ENCODE data around the gene GRK2. TPM values are rescaled to one million over a fixed set of nuclear protein-coding genes. Genes with fewer than 3 reads are reported as not detected.
"Not testable (repeated sequence)": the region's sequence is repeated elsewhere in the genome, so short reads cannot be mapped to it uniquely, and the experiment has no call there.

Gene GRK2
- total and polyA plus RNA-seq, 10 donors, result 119 to 301 (median 261) TPM

GRCh38 chr11:67317888-67318555 lies 51.7 kb downstream of the GRK2 start:
- Histone ChIP-seq H3K36me3 (no peaks in the 10 kb centered on the region), H3K4me1 (peaks cover 6 to 50% (median 27%) of the 10 kb centered on the region in 6 donors), H3K4me3 (peak overlapping the region; percentile 63 to 97 (median 92)), H3K27me3 (replicated peaks in 1 of 7) (no peaks in the 10 kb centered on the region), H3K9me3 (no peaks in the 10 kb centered on the region), H3K27ac (peak overlapping the region; percentile 84 to 97 (median 94))
- intact Hi-C loops (cut with DNase I; ENCODE audit: low total_unique reads), result loop anchor here (2.0 kb wide), 1 partner anchor 55 kb away; no protein-coding TSS in a partner anchor
- no peak for TF ChIP-seq POLR2A (IDR thresholded peaks at IDR 0.05)
- TF ChIP-seq CTCF (IDR thresholded peaks at IDR 0.05 in 8 of 11, conservative IDR thresholded peaks at IDR 0.05 in 3 of 11), result peak in 1 of 11 experiments; percentile 1
- 0 to 7% (median 1%) methylated on average over 5 to 53 of the region's 53 CpGs for WGBS, 5 donors
- DNase-seq, result peak; percentile 91

GRCh38 chr11:67318876-67319275 lies 52.6 kb downstream of the GRK2 start:
- DNase-seq; intact Hi-C loops (cut with DNase I; ENCODE audit: low total_unique reads); H3K36me3 ChIP-seq: not testable (repeated sequence)

GRCh38 chr11:67320011-67320410 lies 53.7 kb downstream of the GRK2 start:
- no peak for TF ChIP-seq POLR2A (IDR thresholded peaks at IDR 0.05)
- no peak for TF ChIP-seq POLR2AphosphoS5 (IDR thresholded peaks at IDR 0.05)
- TF ChIP-seq CTCF (IDR thresholded peaks at IDR 0.05 in 8 of 11, conservative IDR thresholded peaks at IDR 0.05 in 3 of 11), result no peak
- no peak for DNase-seq
- no peak overlapping the region for H3K4me3 ChIP-seq
- WGBS, 5 donors, result 87 to 93% (median 91%) methylated on average over 3 of the region's 3 CpGs
- no peaks in the 10 kb centered on the region for H3K9me3 ChIP-seq
- H3K27ac ChIP-seq, result no peak overlapping the region
- intact Hi-C loops (cut with DNase I; ENCODE audit: low total_unique reads), result no loop called here
- no peaks in the 10 kb centered on the region for H3K36me3 ChIP-seq
- H3K4me1 ChIP-seq, result peaks cover 5 to 43% (median 25%) of the 10 kb centered on the region in 6 donors
- H3K27me3 ChIP-seq (replicated peaks in 1 of 7), result no peaks in the 10 kb centered on the region

More at GRCh38 chr11:67318876-67319275, 52.6 kb downstream of the GRK2 start:
- Histone ChIP-seq H3K4me1 (peaks cover 5 to 43% (median 25%) of the 10 kb centered on the region in 6 donors), H3K4me3 (peak overlapping the region in 4 of 8 donors; percentile 81 to 97 (median 92))
- not testable (repeated sequence) for H3K27ac ChIP-seq; H3K27me3 ChIP-seq (replicated peaks in 1 of 7); H3K9me3 ChIP-seq
- WGBS, 5 donors, result 92 to 97% (median 95%) methylated on average over 12 of the region's 12 CpGs

- 66 to 90% (median 81%) methylated on average over 2 of the region's 2 CpGs for WGBS, 5 donors
- DNase-seq, result no peak
- TF ChIP-seq POLR2A (IDR thresholded peaks at IDR 0.05) (no peak), POLR2AphosphoS5 (IDR thresholded peaks at IDR 0.05) (peak in 1 of 3 donors; percentile 25)
Observed at GRCh38 chr11:67320691-67321090, 54.4 kb downstream of the GRK2 start.

GRCh38 chr11:67321313-67321871 lies 55.1 kb downstream of the GRK2 start:
- Histone ChIP-seq H3K27ac (peak overlapping the region in 3 of 8 donors; percentile 6 to 31 (median 23)), H3K9me3 (no peaks in the 10 kb centered on the region), H3K36me3 (no peaks in the 10 kb centered on the region), H3K4me3 (no peak overlapping the region), H3K4me1 (peaks cover 4 to 41% (median 23%) of the 10 kb centered on the region in 6 donors), H3K27me3 (replicated peaks in 1 of 7) (no peaks in the 10 kb centered on the region)
- TF ChIP-seq CTCF (IDR thresholded peaks at IDR 0.05 in 8 of 11, conservative IDR thresholded peaks at IDR 0.05 in 3 of 11) (no peak), POLR2A (IDR thresholded peaks at IDR 0.05) (no peak), POLR2AphosphoS5 (IDR thresholded peaks at IDR 0.05) (no peak)
- intact Hi-C loops (cut with DNase I; ENCODE audit: low total_unique reads), result no loop called here
- no peak for DNase-seq
- WGBS, 5 donors, result 71 to 91% (median 84%) methylated on average over 6 of the region's 6 CpGs

More at GRCh38 chr11:67320691-67321090, 54.4 kb downstream of the GRK2 start:
- Histone ChIP-seq H3K27me3 (replicated peaks in 1 of 7) (no peaks in the 10 kb centered on the region), H3K36me3 (no peaks in the 10 kb centered on the region), H3K4me1 (peaks cover 5 to 43% (median 25%) of the 10 kb centered on the region in 6 donors), H3K9me3 (no peaks in the 10 kb centered on the region), H3K4me3 (no peak overlapping the region), H3K27ac (peak overlapping the region in 3 of 8 donors; percentile 6 to 31 (median 23))
- intact Hi-C loops (cut with DNase I; ENCODE audit: low total_unique reads), result no loop called here

All from spleen (tissue), 11 donors.